GM21367 (cell line): ENCODE data around the gene PLD1.
"Not testable (repeated sequence)": the region's sequence is repeated elsewhere in the genome, so short reads cannot be mapped to it uniquely, and the experiment has no call there.

Experiments used
- ATAC-seq: cut with Tn5 transposase; IDR thresholded peaks from one replicate; pipeline ENCODE4 v1.9.1; 2021; ENCODE audit not compliant: unreplicated experiment

The PLD1 gene

GRCh38 chr3:171809861-171810628 is at the start of gene PLD1:
Gene PLD1, minus strand, starts transcription at chr3:171810483. Its CDS starts 72,432 bp downstream, at chr3:171738051.
- peak; percentile 47 for ATAC-seq

- ATAC-seq = not testable (repeated sequence)
Measured at GRCh38 chr3:171858770-171859169, 48.5 kb upstream of the PLD1 start.

GRCh38 chr3:171854649-171855305 is 44.5 kb upstream of the PLD1 start:
- no peak for ATAC-seq

GRCh38 chr3:171851660-171852058 is 41.4 kb upstream of the PLD1 start:
- ATAC-seq = no peak

GRCh38 chr3:171850960-171851659 is 40.8 kb upstream of the PLD1 start:
- ATAC-seq = no peak

- no peak for ATAC-seq
Measured at GRCh38 chr3:171850320-171850959, 40.2 kb upstream of the PLD1 start.

- no peak for ATAC-seq
Measured at GRCh38 chr3:171849617-171850319, 39.5 kb upstream of the PLD1 start.

GRCh38 chr3:171847595-171848259 is 37.4 kb upstream of the PLD1 start:
- ATAC-seq = no peak

GRCh38 chr3:171847133-171847532 is 36.9 kb upstream of the PLD1 start:
- ATAC-seq = no peak

GRCh38 chr3:171846597-171846996 is 36.3 kb upstream of the PLD1 start:
- no peak for ATAC-seq

GRCh38 chr3:171845481-171846284 is 35.4 kb upstream of the PLD1 start:
- no peak for ATAC-seq

- ATAC-seq = no peak
Measured at GRCh38 chr3:171844873-171845272, 34.6 kb upstream of the PLD1 start.

- ATAC-seq = no peak
Measured at GRCh38 chr3:171842864-171843518, 32.7 kb upstream of the PLD1 start, which contains the start of gene TMEM212. Gene TMEM212, plus strand, starts transcription at chr3:171843349. Its CDS starts 35 bp downstream, at chr3:171843384.

GRCh38 chr3:171841620-171842000 is 31.3 kb upstream of the PLD1 start:
- no peak for ATAC-seq

GRCh38 chr3:171840811-171841619 is 30.7 kb upstream of the PLD1 start:
- no peak for ATAC-seq

GRCh38 chr3:171840445-171840810 is 30.1 kb upstream of the PLD1 start:
- no peak for ATAC-seq

- no peak for ATAC-seq
Measured at GRCh38 chr3:171839270-171839669, 29.0 kb upstream of the PLD1 start.

- ATAC-seq = no peak
Measured at GRCh38 chr3:171838218-171838720, 28.0 kb upstream of the PLD1 start.
